Measurements from ENCODE around the gene FLNC. TPM values are rescaled to one million over a fixed set of nuclear protein-coding genes. Genes with fewer than 3 reads are reported as not detected.

The FLNC gene
- total and polyA plus RNA-seq, 2 donors (not counting 1 experiment from before 2014, with no cell fraction given): 0.01 TPM; not detected in 1

GRCh38 chr7:128860158-128861073 lies 30.2 kb downstream of the FLNC start:
- POLR2A ChIA-PET: interaction anchor here (0.7 to 1.0 kb wide), 2 partner anchors 15 to 78 kb away, joined by 3 read pairs; no protein-coding TSS in a partner anchor

More at GRCh38 chr7:128860158-128861073, 30.2 kb downstream of the FLNC start:
- CTCF ChIA-PET: interaction anchor here (0.7 to 2.0 kb wide), 2 partner anchors 23 to 436 kb away, joined by 3 to 7 read pairs; no protein-coding TSS in a partner anchor
- TF ChIP-seq EZH2 (IDR thresholded peaks at IDR 0.05; ENCODE audit: borderline replicate concordance, insufficient read depth, low read depth, low read length, poor library complexity, severe bottlenecking): no peak
- no peak for TF ChIP-seq CTCF (IDR thresholded peaks at IDR 0.05)
- ATAC-seq (ENCODE audit: low read depth) (no peak), DNase-seq (no peak)
- H4K20me1 ChIP-seq (ENCODE audit: control insufficient read depth, insufficient read depth, low read length, poor library complexity, severe bottlenecking): peaks cover 10% of the 10 kb centered on the region
- H3K36me3 ChIP-seq (replicated peaks in 1 of 2; ENCODE audit: control extremely low read depth in 1 of 2, control insufficient read depth in 1 of 2, extremely low read depth in 1 of 2, insufficient read depth in 2 of 2, low read length in 1 of 2): peaks cover 0 to 6% of the 10 kb centered on the region in 2 experiments
- H3K9me3 Mint-ChIP-seq (ENCODE audit: insufficient read depth): no peaks in the 10 kb centered on the region
- intact Hi-C loops (cut with micrococcal nuclease): no loop called here
- H3K4me2 ChIP-seq (replicated peaks; ENCODE audit: low read depth, low read length, poor library complexity, severe bottlenecking): no peak overlapping the region
- no peak overlapping the region for H3K27ac ChIP-seq (ENCODE audit: low read length in 2 of 2)
- 58% methylated on average over 4 of the region's 10 CpGs for WGBS (ENCODE audit: insufficient coverage)
- no peak overlapping the region for H3K27ac Mint-ChIP-seq
- no peak overlapping the region for H3K9ac ChIP-seq (ENCODE audit: low read length)
- no peaks in the 10 kb centered on the region for H3K9me3 ChIP-seq (ENCODE audit: control extremely low read depth in 1 of 3, control insufficient read depth in 2 of 3, insufficient read depth in 1 of 3, low read length in 2 of 3)
- H2AFZ ChIP-seq (ENCODE audit: insufficient read depth, low read depth, low read length, poor library complexity, severe bottlenecking): no peak overlapping the region
- no peak overlapping the region for H3K4me3 ChIP-seq (ENCODE audit: control extremely low read depth in 1 of 5, extremely low read depth in 1 of 5, insufficient read depth in 1 of 5, low read depth in 2 of 5, low read length in 4 of 5)
- H3K27me3 Mint-ChIP-seq: no peaks in the 10 kb centered on the region
- H3K4me1 Mint-ChIP-seq: peaks cover 31% of the 10 kb centered on the region
- H3K79me2 ChIP-seq (ENCODE audit: control insufficient read depth, insufficient read depth, low read length): peaks cover 27% of the 10 kb centered on the region
- H3K27me3 ChIP-seq (replicated peaks in 1 of 4; ENCODE audit: control extremely low read depth in 1 of 4, control insufficient read depth in 3 of 4, insufficient read depth in 4 of 4, low read length in 3 of 4): no peaks in the 10 kb centered on the region
- H3K4me1 ChIP-seq (ENCODE audit: control insufficient read depth in 2 of 2, insufficient read depth in 2 of 2, low read length in 2 of 2): peaks cover 11 to 21% of the 10 kb centered on the region in 2 donors
- peak overlapping the region; percentile 21 for H3K4me3 Mint-ChIP-seq

All from B cell (primary cell).